ENCODE data around the gene CD177.
"Not testable (repeated sequence)": the region's sequence is repeated elsewhere in the genome, so short reads cannot be mapped to it uniquely, and the experiment has no call there.

DNA sequence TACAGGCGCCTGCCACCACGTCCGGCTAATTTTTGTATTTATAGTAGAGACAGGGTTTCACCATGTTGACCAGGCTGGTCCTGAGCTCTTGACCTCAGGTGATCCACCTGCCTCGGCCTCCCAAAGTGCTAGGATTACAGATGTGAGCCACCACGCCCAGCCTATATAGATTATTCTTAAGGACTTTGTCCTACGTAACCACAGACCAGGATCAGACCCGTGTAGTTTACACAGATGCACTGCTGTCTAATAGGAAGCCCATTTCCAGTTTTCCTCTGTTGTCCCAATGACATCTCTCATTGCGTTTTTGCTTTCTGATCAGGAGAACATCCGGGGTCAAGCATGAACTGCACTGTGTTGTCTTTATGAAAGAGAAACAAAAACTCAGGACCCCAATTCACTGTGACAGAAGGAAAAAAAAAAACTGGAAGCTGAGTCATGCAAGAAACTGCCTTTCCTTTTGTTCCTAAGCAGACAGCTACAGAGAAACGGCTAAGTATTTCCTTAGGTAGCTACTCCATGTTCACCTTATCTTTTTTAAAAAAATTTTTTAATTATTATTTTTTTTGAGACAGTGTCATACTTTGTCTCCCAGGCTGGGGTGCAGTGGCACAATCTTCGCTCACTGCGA lies 29.2 kb downstream of the CD177 start:
- TF ChIP-seq, protein P1, sequence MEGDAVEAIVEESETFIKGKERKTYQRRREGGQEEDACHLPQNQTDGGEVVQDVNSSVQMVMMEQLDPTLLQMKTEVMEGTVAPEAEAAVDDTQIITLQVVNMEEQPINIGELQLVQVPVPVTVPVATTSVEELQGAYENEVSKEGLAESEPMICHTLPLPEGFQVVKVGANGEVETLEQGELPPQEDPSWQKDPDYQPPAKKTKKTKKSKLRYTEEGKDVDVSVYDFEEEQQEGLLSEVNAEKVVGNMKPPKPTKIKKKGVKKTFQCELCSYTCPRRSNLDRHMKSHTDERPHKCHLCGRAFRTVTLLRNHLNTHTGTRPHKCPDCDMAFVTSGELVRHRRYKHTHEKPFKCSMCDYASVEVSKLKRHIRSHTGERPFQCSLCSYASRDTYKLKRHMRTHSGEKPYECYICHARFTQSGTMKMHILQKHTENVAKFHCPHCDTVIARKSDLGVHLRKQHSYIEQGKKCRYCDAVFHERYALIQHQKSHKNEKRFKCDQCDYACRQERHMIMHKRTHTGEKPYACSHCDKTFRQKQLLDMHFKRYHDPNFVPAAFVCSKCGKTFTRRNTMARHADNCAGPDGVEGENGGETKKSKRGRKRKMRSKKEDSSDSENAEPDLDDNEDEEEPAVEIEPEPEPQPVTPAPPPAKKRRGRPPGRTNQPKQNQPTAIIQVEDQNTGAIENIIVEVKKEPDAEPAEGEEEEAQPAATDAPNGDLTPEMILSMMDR (IDR thresholded peaks at IDR 0.05): not testable (repeated sequence)
- TF ChIP-seq EZH2 (IDR thresholded peaks at IDR 0.05): not testable (repeated sequence)

All from neural progenitor cell (in vitro differentiated cells).